HT-29 (cell line): Measurements from ENCODE around the gene ANK3. TPM values are rescaled to one million over a fixed set of nuclear protein-coding genes. Genes with fewer than 3 reads are reported as not detected.
"Not testable (repeated sequence)": the region's sequence is repeated elsewhere in the genome, so short reads cannot be mapped to it uniquely, and the experiment has no call there.

Source experiments
- DNase-seq: peaks from one replicate; pipeline ENCODE4 v3.0.0-alpha.2; 2015; ENCODE audit warnings: low spot score
- total RNA-seq: library from RNA; depleted of rRNA; stranded (reverse); fragments of >200 nt; shearing (Covaris generic); gene quantifications from 2 replicates; pipeline ENCODE4 v1.2.3, GENCODE V29; 2014

The ANK3 gene
- total RNA-seq, 1 experiment from 2014 or later, result 11.5 TPM

- no peak for DNase-seq
Observed at GRCh38 chr10:60035984-60036383, 353.7 kb downstream of the ANK3 start.

- DNase-seq, result not testable (repeated sequence)
Observed at GRCh38 chr10:60035375-60035774, 354.3 kb downstream of the ANK3 start.

GRCh38 chr10:60032723-60033122 lies 357.0 kb downstream of the ANK3 start:
- peak; percentile 83 for DNase-seq

DNA sequence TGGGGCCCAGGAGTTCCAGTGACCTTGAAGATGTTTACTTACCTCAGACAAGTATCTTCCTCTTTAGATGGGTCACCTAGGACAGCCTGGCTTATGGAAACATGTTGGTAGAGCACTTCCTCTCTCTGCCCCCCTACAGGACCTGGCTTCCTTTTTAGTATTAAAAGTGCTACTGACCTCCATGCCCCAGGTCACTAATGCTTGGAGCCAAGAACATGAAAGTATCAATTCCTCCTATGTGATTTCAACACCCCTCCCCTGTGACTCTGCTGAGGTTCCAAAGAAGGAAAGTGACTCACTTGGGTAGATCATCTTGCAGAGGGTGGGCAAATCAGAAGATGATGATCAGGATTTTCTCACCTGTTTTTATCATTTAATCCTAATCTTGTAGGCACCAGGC lies 358.0 kb downstream of the ANK3 start:
- DNase-seq, result no peak

- no peak for DNase-seq
Observed at GRCh38 chr10:60031183-60031582, 358.5 kb downstream of the ANK3 start.

DNA sequence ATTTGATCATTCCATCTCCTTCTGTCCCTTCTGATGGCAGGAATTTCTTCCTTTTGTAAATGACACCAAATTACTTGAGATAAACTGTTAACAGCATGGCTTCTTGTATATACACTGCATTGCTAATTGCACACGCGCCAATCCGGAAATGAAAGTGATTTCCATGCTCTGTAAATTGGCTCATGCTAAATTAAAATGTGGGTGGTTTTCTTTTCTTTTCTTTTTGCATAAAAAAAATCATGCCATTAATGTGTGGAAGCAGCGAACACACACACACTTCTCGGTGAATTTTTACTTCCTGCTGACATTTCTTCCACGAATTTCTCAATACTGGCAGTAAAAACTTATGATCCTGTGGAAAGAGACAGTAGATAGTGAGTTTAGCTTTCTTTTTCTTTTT lies 360.2 kb downstream of the ANK3 start:
- no peak for DNase-seq

GRCh38 chr10:60028081-60028480 lies 361.6 kb downstream of the ANK3 start:
- no peak for DNase-seq

- DNase-seq, result no peak
Observed at GRCh38 chr10:60025279-60025678, 364.4 kb downstream of the ANK3 start.

GRCh38 chr10:60024506-60024905 lies 365.2 kb downstream of the ANK3 start:
- DNase-seq, result no peak

DNA sequence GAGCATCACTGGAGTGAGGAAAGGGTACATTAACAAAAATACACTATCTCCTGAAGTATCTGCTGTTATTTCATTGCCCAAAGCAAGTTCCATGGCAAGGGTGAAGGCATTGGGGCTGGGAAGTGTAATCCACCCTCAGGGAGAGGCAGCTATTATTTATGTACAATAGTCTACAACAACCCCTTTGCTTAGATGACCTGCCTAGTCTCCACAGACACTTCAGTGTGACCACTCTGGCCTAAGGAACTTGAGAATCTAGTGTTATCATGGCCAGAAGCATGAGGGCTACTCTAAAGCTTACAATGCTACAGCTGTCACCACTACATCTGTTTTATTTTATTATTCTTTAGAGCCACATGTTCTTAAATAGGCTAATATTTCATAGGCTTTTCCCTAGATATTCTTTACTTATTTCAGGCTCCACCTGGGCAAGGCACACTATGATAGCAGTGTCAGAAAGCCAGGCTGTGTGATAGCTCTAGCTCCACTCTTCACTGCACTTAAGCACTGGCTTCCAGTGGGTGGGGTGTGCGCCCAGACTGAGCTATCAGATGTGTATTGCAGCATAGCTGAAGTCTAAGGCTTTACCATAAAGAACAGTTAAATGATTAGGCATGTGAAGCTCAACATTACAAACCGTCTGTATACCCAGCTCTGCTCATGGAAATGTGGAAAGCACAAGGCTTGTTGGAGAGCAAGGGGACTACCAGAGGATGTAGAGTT lies 366.4 kb downstream of the ANK3 start:
- DNase-seq, result no peak

GRCh38 chr10:60021361-60021760 lies 368.3 kb downstream of the ANK3 start:
- no peak for DNase-seq

- DNase-seq, result no peak
Observed at GRCh38 chr10:60016794-60017193, 372.9 kb downstream of the ANK3 start.

DNA sequence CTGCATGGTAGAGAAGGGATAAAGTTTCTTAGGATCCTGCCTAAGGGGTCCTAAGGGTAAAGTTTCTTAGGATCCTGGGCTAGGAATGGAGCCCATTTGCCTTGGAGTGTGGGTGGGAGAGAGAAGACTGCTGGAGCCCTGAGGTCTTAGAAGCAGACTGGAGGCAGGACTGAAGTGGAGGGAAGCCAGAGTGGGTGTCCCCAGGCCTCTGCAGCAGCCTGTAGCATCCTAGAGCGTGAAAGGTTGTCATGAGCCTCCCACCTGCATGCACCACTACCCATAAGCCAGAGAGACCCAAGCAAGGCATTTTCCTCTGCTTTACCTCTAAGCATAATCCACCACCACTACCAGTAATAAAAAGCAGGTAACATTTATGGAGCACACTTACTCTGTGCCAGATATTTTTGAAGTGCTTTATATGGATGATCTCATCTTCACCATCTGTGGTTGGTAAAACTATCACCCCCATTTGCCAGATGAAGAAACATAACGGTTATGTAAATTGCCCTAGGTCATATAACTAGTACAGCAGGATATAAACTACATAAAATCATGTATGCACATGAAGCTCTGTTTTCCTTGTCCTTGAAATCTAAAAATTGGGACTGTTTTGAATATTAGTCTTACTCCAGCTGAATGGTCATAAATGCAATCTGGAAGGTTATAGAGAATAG lies 379.8 kb downstream of the ANK3 start:
- DNase-seq, result no peak

DNA sequence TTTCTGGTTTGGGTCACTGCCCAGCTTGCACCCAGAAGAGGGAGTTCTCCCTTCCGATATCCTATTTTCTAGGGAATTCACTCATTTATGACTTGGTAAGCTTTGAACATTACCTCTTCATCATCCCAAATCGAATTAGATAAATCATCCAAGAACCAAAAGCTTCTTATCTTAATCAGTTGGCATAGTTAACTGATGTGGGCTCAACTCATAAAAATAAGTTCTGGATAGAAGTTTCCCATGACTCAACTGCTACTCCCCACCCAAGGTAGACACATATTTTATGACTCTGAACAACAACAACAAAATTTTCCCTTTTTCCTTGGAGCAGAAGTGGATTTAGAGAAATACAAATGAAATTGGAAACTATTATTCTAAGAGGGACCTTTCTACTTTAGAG lies 380.4 kb downstream of the ANK3 start:
- DNase-seq, result no peak

GRCh38 chr10:60008816-60009215 lies 380.9 kb downstream of the ANK3 start:
- peak; percentile 55 for DNase-seq

- DNase-seq, result no peak
Observed at GRCh38 chr10:60006062-60006461, 383.6 kb downstream of the ANK3 start.

GRCh38 chr10:60003651-60004523 lies 385.8 kb downstream of the ANK3 start:
- DNase-seq, result no peak

GRCh38 chr10:60000747-60001146 lies 388.9 kb downstream of the ANK3 start:
- no peak for DNase-seq

DNA sequence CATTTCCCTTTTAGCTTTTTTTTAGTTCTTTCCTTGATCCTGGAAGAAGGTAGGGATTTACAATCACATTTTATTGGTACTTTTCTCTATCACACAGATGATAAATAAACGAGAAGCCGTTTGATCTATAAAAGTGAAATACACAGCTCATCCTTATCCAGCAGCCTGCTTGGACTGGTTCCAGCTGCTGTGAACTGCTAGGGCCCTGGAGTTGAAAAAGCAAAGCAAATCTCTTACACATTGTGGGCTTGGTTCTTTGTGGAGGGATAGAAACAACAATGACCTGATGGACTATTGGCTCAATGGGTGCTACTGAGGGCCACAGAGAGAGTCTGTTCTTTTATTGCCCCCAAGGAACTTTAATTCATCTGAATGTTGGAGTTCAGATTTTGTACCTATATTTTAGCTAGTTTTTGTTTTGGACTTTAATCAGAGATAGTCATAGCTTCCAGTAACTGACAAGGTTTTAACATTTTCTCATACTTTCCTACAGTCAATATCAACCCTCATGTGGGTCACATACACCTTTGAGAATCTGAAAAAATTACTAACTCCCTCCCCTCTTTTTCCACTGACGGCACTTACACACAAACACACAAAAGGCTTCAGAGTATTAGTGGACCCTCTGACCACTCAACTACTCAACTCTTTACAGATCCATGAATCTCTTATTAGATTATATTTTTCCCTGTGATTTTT lies 391.7 kb downstream of the ANK3 start:
- DNase-seq, result no peak

DNA sequence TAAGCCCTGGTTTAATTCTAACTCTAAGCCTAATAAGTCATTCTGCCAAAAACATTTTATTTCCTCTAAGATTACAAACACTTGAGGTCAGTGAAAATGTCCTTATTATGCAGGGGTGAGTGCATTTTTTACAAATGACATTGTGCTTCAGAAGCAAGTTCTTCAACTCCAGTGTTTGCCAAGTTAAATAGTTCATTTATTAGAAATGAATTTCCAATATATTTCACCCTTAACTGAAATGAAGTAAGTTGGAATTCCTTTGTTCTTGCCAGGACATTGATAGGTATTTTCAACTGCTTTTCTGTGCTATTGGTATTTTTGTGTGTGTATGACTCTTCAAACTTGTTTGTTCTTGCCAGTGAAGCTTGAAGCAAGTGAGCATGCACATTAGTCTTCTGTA lies 393.8 kb downstream of the ANK3 start:
- no peak for DNase-seq

DNA sequence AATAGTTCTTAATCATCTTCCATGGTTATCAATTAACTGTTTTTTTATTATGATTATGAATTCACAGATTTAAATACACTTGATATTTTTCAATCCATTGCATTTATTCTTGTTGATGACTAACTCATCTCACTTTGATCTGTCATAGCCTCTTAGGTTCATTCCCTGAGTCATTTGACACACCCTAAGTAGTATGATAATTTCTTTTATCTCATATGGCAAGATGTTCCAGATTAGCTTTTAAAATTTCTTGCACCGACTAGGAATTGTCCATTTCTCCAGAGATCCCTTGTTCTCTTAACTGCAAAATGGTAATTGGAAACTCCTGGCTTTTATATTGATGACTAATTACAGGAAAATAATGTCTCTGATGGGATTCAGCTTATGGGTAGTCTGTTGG lies 395.7 kb downstream of the ANK3 start:
- no peak for DNase-seq

- peak; percentile 98 for DNase-seq
Observed at GRCh38 chr10:59991661-59992060, 398.0 kb downstream of the ANK3 start.
